Stimulated activated CD8-positive, alpha-beta memory T cell treated with anti-CD3 and anti-CD28 coated beads, Interleukin-4, amount 100 ng/mL, for 48 hours (primary cell): Measurements from ENCODE around the gene PIMREG.

Source experiments
- DNase-seq: peaks from one replicate; pipeline ENCODE4 v3.0.0-alpha.2; 2020

The PIMREG gene

GRCh38 chr17:6443692-6444570 lies at the start of gene PIMREG:
TSS of gene PIMREG (plus strand) at chr17:6444455. CDS start at chr17:6445111, 656 bp downstream.
- peak; percentile 96 for DNase-seq

- no peak for DNase-seq
Measured at GRCh38 chr17:6398955-6399354, 45.3 kb upstream of the PIMREG start.

- DNase-seq = no peak
Measured at GRCh38 chr17:6402258-6402657, 42.0 kb upstream of the PIMREG start.

GRCh38 chr17:6408276-6408675 lies 36.0 kb upstream of the PIMREG start:
- no peak for DNase-seq

- no peak for DNase-seq
Measured at GRCh38 chr17:6408735-6409134, 35.5 kb upstream of the PIMREG start.

GRCh38 chr17:6413065-6413464 lies 31.2 kb upstream of the PIMREG start:
- no peak for DNase-seq

GRCh38 chr17:6415616-6416015 lies 28.6 kb upstream of the PIMREG start:
- DNase-seq = no peak

- peak; percentile 45 for DNase-seq
Measured at GRCh38 chr17:6420173-6420641, 24.0 kb upstream of the PIMREG start.

GRCh38 chr17:6421700-6422604 lies 22.3 kb upstream of the PIMREG start:
- peak; percentile 88 for DNase-seq

- no peak for DNase-seq
Measured at GRCh38 chr17:6422654-6423241, 21.5 kb upstream of the PIMREG start.

- DNase-seq = no peak
Measured at GRCh38 chr17:6423931-6424330, 20.3 kb upstream of the PIMREG start.

GRCh38 chr17:6425407-6425806 lies 18.8 kb upstream of the PIMREG start:
- no peak for DNase-seq

GRCh38 chr17:6426356-6427101 lies 17.7 kb upstream of the PIMREG start:
- DNase-seq = no peak

- peak; percentile 63 for DNase-seq
Measured at GRCh38 chr17:6427279-6427781, 16.9 kb upstream of the PIMREG start.

- no peak for DNase-seq
Measured at GRCh38 chr17:6428207-6428965, 15.9 kb upstream of the PIMREG start.

GRCh38 chr17:6429266-6429665 lies 15.0 kb upstream of the PIMREG start:
- DNase-seq = no peak

- peak; percentile 36 for DNase-seq
Measured at GRCh38 chr17:6430769-6431168, 13.5 kb upstream of the PIMREG start.

GRCh38 chr17:6435051-6435450 lies 9.2 kb upstream of the PIMREG start, which contains the start of gene AIPL1:
TSS of gene AIPL1 (minus strand) at chr17:6435121. CDS start at chr17:6435104, 17 bp downstream.
- no peak for DNase-seq

- DNase-seq = peak; percentile 75
Measured at GRCh38 chr17:6435968-6436367, 8.3 kb upstream of the PIMREG start.

- no peak for DNase-seq
Measured at GRCh38 chr17:6437466-6437865, 6.8 kb upstream of the PIMREG start.

- DNase-seq = no peak
Measured at GRCh38 chr17:6437956-6438355, 6.3 kb upstream of the PIMREG start.
